HepG2 (cell line): ENCODE measurements around the gene CD53.

Experiments used
- SAP130 ChIP-seq: IDR thresholded peaks from 2 replicates; pipeline ENCODE4 v1.6.1; 2016; ENCODE audit warnings: low read depth
- TF ChIP-seq, protein P1 (sequence below): sonication (generic); formaldehyde crosslinking; IDR thresholded peaks from 2 replicates; pipeline ENCODE4 v1.4.0; 2020; ENCODE audit warnings: mild to moderate bottlenecking, missing genetic modification reagents

- TF ChIP-seq, protein P1, sequence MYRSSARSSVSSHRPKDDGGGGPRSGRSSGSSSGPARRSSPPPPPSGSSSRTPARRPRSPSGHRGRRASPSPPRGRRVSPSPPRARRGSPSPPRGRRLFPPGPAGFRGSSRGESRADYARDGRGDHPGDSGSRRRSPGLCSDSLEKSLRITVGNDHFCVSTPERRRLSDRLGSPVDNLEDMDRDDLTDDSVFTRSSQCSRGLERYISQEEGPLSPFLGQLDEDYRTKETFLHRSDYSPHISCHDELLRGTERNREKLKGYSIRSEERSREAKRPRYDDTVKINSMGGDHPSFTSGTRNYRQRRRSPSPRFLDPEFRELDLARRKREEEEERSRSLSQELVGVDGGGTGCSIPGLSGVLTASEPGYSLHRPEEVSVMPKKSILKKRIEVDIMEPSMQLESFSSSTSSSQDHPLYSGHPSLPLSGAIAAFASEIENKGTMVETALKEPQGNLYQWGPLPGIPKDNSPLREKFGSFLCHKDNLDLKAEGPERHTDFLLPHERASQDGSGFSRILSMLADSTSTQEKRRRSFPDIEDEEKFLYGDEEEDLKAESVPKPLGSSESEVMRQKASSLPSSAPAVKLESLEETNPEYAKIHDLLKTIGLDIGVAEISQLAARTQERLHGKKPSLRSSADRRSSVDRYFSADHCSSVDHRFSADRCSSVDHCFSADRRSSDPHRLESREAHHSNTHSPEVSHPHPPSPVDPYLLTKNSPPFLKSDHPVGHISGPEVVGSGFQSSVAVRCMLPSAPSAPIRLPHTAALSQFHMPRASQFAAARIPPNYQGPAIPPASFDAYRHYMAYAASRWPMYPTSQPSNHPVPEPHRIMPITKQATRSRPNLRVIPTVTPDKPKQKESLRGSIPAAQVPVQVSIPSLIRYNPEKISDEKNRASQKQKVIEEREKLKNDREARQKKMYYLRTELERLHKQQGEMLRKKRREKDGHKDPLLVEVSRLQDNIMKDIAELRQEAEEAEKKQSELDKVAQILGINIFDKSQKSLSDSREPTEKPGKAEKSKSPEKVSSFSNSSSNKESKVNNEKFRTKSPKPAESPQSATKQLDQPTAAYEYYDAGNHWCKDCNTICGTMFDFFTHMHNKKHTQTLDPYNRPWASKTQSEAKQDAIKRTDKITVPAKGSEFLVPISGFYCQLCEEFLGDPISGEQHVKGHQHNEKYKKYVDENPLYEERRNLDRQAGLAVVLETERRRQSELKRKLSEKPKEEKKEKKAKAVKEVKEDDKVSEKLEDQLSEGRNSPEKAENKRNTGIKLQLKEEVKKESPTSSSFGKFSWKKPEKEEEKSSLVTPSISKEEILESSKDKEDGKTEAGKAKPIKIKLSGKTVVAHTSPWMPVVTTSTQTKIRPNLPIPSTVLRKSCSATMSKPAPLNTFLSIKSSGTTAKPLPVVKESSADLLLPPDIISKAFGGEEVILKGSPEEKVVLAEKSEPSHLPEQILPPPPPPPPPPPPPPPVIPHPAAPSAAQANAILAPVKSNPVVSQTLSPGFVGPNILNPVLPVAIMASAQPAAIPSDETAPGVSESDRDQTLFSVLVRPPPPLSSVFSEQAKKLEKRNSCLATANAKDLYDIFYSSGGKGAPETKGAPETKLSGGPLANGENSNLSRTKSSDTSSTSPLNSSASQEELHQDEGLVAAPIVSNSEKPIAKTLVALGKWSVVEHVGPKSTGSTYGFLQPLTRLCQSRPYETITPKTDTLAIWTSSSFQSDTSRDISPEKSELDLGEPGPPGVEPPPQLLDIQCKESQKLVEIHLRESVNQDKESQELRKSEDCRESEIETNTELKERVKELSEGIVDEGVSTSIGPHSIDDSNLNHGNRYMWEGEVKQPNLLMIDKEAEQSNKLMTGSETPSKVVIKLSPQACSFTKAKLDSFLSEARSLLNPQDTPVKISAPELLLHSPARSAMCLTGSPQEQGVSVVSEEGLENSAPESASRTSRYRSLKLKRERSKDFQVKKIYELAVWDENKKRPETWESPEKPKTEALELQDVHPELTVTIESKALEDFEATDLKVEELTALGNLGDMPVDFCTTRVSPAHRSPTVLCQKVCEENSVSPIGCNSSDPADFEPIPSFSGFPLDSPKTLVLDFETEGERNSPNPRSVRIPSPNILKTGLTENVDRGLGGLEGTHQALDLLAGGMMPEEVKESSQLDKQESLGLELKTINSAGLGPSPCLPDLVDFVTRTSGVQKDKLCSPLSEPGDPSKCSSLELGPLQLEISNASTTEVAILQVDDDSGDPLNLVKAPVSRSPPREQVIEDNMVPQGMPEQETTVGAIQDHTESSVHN (CRISPR knock-in tag), result no peak
- TF ChIP-seq SAP130 (CRISPR knock-in tag), result no peak
Measured at GRCh38 chr1:110897681-110898080, 24.7 kb downstream of the CD53 start.
